Coronary artery (tissue), 2 donors: ENCODE data around the gene MAML3.

Source experiments
- DNase-seq: peaks from one replicate; pipeline ENCODE4 v3.0.0-alpha.2; 2017; ENCODE audit warnings: low spot score
- H3K27ac ChIP-seq, 2 donors: fragments of 200-600 bp; sonication (generic); one replicate each; pipeline ENCODE4 v1.5.1; 2016 to 2019
- H3K4me3 ChIP-seq: fragments of 200-600 bp; sonication (generic); 2 replicates; pipeline ENCODE4 v1.5.1; 2016; ENCODE audit warnings: mild to moderate bottlenecking, moderate library complexity
- TF ChIP-seq, protein P1 (sequence below): fragments of 200-600 bp; sonication (generic); IDR thresholded peaks from one replicate; pipeline ENCODE4 v1.5.1; 2019; ENCODE audit warnings: antibody characterized with exemption

MAML3 gene

DNA sequence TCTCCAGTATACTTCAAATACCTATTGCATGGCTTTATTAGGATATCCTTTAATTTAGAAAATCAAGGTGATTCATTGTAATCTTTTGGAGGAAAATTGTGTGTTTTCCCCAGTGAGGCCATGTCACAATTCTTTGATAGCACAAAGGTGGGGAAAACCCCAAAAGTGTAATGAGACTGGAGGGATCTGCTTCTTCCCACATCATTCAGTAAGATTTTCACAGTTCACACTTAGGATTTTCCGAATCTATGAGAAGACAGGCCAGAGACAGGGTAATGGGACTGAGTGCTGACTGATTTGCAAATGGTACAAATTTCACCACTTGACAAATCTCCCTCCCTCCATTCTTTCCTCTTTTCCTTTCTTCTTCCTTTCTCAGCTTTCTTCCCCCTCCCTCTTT, 307.2 kb downstream of the MAML3 start:
- TF ChIP-seq, protein P1, sequence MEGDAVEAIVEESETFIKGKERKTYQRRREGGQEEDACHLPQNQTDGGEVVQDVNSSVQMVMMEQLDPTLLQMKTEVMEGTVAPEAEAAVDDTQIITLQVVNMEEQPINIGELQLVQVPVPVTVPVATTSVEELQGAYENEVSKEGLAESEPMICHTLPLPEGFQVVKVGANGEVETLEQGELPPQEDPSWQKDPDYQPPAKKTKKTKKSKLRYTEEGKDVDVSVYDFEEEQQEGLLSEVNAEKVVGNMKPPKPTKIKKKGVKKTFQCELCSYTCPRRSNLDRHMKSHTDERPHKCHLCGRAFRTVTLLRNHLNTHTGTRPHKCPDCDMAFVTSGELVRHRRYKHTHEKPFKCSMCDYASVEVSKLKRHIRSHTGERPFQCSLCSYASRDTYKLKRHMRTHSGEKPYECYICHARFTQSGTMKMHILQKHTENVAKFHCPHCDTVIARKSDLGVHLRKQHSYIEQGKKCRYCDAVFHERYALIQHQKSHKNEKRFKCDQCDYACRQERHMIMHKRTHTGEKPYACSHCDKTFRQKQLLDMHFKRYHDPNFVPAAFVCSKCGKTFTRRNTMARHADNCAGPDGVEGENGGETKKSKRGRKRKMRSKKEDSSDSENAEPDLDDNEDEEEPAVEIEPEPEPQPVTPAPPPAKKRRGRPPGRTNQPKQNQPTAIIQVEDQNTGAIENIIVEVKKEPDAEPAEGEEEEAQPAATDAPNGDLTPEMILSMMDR, result no peak
- no peak overlapping the region for H3K4me3 ChIP-seq
- no peak for DNase-seq
- no peak overlapping the region for H3K27ac ChIP-seq

- TF ChIP-seq, protein P1, result no peak
- DNase-seq, result no peak
- Histone ChIP-seq H3K27ac (no peak overlapping the region), H3K4me3 (no peak overlapping the region)
Measured at GRCh38 chr4:139845453-139846093, 308.4 kb downstream of the MAML3 start.

DNA sequence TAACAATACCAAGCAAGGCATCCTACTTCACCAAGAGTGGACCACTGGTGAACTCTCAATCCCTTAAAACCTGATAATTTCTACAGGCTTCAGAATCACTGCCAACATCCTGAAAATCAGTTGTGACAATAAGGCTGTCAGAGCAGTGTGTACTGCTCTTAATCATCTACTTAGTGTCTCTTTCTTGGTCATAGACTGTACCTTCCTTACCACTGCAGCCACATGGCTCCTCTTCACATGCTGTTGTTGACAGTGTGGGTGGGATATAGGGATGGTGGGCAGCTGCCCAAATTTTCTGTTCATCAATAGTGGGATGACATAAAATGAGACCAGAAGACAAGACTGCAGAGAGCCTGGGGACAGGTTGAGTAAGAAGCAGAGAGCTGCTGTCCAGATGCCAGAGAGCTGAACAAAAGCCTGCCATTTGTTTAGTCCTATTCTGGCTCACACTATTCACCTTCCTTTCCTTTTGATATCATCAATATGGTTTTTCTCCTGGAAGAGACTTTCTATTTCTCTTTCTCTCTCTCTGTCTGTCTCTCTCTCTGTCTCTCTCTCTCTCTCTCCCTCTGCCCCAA, 309.4 kb downstream of the MAML3 start:
- Histone ChIP-seq H3K27ac (no peak overlapping the region), H3K4me3 (no peak overlapping the region)
- TF ChIP-seq, protein P1, result no peak
- no peak for DNase-seq

DNA sequence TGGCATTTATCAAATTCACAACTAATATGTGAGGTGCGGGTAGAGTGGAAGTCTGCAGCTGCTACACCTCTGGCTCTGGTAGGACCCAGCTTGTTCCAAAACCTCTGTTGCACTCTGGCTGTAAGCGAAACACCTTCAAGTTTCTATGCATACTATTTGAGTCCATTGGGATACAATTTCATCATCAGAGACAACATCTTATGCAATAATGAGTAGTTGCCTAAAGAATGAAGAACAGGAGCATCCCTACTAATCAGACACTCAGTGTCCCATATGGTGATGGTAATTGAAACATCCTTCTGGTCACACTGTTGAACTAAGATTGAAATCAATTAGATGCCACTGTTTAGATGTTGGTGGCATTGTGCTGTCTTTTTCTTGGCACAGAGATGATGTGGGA, 309.9 kb downstream of the MAML3 start:
- TF ChIP-seq, protein P1, result no peak
- DNase-seq, result no peak
- Histone ChIP-seq H3K4me3 (no peak overlapping the region), H3K27ac (no peak overlapping the region)

- TF ChIP-seq, protein P1, result no peak
- Histone ChIP-seq H3K4me3 (no peak overlapping the region), H3K27ac (no peak overlapping the region)
- no peak for DNase-seq
Measured at GRCh38 chr4:139843641-139844040, 310.3 kb downstream of the MAML3 start.

- no peak overlapping the region for H3K4me3 ChIP-seq
- no peak overlapping the region for H3K27ac ChIP-seq
- TF ChIP-seq, protein P1, result no peak
- DNase-seq, result no peak
Measured at GRCh38 chr4:139841464-139842195, 312.4 kb downstream of the MAML3 start.
